Motor neuron (in vitro differentiated cells): ENCODE measurements around the gene INPP5K. TPM values are rescaled to one million over a fixed set of nuclear protein-coding genes. Genes with fewer than 3 reads are reported as not detected.
"Not testable (repeated sequence)": the region's sequence is repeated elsewhere in the genome, so short reads cannot be mapped to it uniquely, and the experiment has no call there.

Experiments
- ATAC-seq, 8 experiments: fragments of 200-7000 bp; cut with Tn5 transposase; replicated peaks in 6 of 8; 2 replicates each; pipeline ENCODE4 v1.8.0; 2021; ENCODE audit warnings: mild to moderate bottlenecking in 8 of 8, moderate library complexity in 8 of 8
- H3K27ac ChIP-seq, 2 donors: fragments of 250-450 bp; sonication (Bioruptor Pico); 2 replicates each; pipeline ENCODE4 v1.9.0; 2021; ENCODE audit warnings: antibody characterized with exemption in 2 of 2, mild to moderate bottlenecking in 2 of 2, moderate library complexity in 1 of 2
- H3K4me1 ChIP-seq, 2 donors: fragments of 250-450 bp; sonication (Bioruptor Pico); replicated peaks in 1 of 2; 2 replicates each; pipeline ENCODE4 v1.6.1; 2021; ENCODE audit warnings: antibody characterized with exemption in 2 of 2, mild to moderate bottlenecking in 2 of 2, moderate library complexity in 1 of 2
- H3K4me3 ChIP-seq, 5 donors: fragments of 250-450 bp; sonication (Bioruptor Pico); 2 replicates each; pipeline ENCODE4 v1.9.0; 2021; ENCODE audit warnings: antibody characterized with exemption in 5 of 5, mild to moderate bottlenecking in 5 of 5, moderate library complexity in 4 of 5
- WGBS, 10 experiments: fragments of 450-650 bp; shearing (Covaris generic); methylation state at CpG; one replicate each; pipeline ENCODE4 v1.0.0; 2022; 5-methylcytosine and 5-hydroxymethylcytosine counted together
- in situ Hi-C, 9 experiments: fragments of 400-800 bp; cut with MboI; loops; one replicate each; pipeline ENCODE4 v1.15.0; 2021; ENCODE audit warnings: low sequenced_read_pairs in 9 of 9, low pct_unique_long_range_greater_than_20kb in 2 of 9; ENCODE audit not compliant: unreplicated experiment in 9 of 9
- total RNA-seq, 8 experiments: library from RNA; unstranded; fragments of 300-600 nt; gene quantifications; 2 replicates each; pipeline versions ENCODE4 v1.2.3 to v1.2.4, GENCODE V29; 2022

Gene INPP5K
- 10 to 100 TPM; 10.3 to 28.6 (median 16.2) TPM for total RNA-seq

DNA sequence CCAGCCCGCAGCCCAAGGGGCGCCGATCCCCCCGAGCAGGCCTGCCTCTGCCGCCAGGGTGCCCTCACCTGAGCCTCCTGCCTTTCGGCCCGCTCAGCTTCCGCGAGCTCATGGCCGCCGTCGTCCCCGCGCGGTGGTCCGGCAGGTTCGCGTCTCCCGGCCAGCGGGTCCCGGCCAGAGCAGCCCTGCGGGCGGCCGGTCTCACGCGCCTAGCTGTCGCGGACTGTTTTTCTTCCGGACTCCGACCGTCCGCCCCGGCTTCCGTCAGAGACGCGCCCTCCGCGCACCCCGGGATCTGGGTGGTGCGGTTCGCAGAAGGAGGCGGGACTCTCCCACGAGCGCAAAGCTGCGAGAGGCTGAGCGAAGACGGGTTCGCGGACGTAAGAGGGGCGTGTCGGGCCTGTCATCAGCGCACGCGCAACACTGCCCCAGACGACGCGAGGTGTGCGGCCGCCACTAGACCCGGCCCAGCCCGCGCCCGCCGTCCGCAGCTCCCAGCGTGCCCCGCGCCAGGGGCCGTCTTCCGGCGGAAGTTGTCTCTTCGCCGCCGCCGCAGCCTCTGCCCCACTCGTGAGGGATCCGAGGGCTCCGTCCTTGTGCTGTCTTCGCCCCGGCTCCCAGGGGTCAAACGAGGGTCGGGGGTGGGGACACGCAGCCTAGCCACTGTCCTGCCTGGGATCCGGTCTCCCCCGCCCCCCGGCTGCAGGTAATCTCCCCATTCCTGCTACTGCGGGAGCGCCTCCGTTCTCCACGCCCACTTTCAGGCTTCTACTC, at the start of gene INPP5K:
TSS of gene INPP5K (minus strand) at position 225 of the 774 bp plus-strand sequence. CDS start at position 112, 113 bp downstream.
- in situ Hi-C loops = loop anchor here in 6 of 9 experiments (10.0 to 25.0 kb wide), 2 partner anchors 242 to 254 kb away; partner anchors contain the start of genes BHLHA9 (in 6 of the 6) and TRARG1 (in 1 of the 6)
- peak; percentile 79 to 98 (median 97) for ATAC-seq
- Histone ChIP-seq H3K27ac (peak within 1 kb of the TSS; percentile 67 to 86), H3K4me1 (peaks cover 10 to 13% of the 10 kb centered on the region in 2 donors), H3K4me3 (peak within 1 kb of the TSS; percentile 55 to 92 (median 76))
- WGBS, 10 experiments = 0 to 3% (median 2%) methylated on average over 1 to 10 of the region's 91 CpGs; no CpG with 5 or more reads in 7 of the 10 experiments

DNA sequence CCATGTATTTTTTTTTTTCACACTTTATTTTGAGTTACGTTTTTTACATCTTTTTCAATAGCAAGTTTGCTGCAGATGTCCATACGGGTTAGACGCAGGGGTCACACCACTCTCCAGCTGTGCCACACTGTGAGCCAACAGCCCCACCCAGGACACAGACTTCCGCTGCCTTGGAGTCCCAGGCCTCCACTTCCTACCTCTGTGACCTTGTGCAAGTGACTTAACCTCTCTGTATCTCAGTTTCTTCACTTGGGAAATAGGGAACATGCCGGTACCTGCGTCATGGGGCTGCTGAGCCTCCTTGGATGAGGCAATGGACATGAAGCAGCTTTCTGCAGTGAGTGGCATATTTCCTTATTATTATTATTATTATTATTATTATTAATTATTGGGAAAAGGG, 49.5 kb upstream of the INPP5K start:
- WGBS, 10 experiments = 0 to 90% (median 67%) methylated on average over 1 to 6 of the region's 6 CpGs

DNA sequence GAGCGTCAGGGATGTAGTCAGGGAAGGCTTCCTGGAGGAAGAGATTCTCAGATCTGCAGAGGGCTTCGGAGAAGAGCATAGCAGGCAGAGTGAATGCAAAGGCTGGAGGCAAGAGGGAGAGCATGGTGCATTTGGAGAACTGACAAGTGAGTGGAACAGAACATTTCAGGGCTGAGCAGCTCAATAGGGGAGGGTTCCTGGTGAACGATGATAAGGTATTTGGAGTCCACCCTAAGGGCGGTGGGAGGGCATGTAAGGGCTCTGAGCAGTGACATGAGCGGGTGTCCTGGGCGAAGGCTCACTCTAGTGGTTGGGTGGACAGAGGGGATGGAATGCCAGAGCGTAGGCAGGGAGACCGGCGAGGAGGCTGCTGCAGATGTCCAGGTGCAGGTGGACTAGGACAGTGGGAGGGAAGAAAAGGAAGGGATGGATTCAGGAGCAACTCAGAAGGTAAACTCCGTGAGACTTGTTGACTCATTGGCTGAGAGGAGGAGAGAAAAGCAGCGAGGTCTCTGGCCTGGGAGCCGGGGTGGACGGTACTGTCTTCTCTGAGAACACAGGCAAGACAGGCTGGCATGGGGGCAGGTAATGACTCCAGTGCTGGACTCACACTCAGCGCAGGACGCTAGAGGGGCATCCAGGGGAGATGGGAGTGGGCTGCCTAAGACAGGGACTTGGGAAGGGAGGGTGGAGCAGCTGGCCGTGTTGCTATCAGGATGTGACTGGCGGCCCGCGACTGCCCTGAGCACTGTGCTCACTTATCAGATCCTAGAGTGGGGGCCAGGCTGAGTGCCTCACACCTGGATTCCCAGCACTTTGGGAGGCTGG, 47.6 kb upstream of the INPP5K start:
- ATAC-seq = no peak
- in situ Hi-C loops = no loop called here
- 20 to 100% (median 82%) methylated on average over 1 to 12 of the region's 19 CpGs for WGBS, 10 experiments
- H3K4me3 ChIP-seq = no peak overlapping the region
- H3K27ac ChIP-seq = no peak overlapping the region
- peaks cover 21 to 22% of the 10 kb centered on the region in 2 donors for H3K4me1 ChIP-seq

More for the DNA sequence above, 49.5 kb upstream of the INPP5K start:
- Histone ChIP-seq H3K27ac (no peak overlapping the region), H3K4me3 (no peak overlapping the region), H3K4me1 (peaks cover 4% of the 10 kb centered on the region in 2 donors)
- in situ Hi-C loops = no loop called here
- no peak for ATAC-seq

DNA sequence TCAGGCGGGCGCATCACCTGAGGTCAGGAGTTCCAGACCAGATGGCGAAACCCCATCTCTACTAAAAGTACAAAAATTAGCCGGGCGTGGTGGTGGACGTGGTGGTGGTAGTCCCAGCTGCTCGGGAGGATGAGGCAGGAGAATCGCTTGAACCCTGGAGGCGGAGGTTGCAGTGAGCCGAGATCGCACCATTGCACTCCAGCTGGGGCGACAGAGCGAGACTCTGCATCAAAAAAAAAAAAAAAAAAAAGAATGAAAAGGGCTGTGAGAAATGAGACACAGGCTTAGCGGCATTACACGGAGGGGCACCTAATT, 47.0 kb upstream of the INPP5K start:
- in situ Hi-C loops, H3K27ac ChIP-seq, ATAC-seq, H3K4me3 ChIP-seq: not testable (repeated sequence)
- peaks cover 24% of the 10 kb centered on the region in 2 donors for H3K4me1 ChIP-seq
- 70 to 97% (median 92%) methylated on average over 2 to 15 of the region's 15 CpGs; no CpG with 5 or more reads in 2 of the 10 experiments for WGBS, 10 experiments

DNA sequence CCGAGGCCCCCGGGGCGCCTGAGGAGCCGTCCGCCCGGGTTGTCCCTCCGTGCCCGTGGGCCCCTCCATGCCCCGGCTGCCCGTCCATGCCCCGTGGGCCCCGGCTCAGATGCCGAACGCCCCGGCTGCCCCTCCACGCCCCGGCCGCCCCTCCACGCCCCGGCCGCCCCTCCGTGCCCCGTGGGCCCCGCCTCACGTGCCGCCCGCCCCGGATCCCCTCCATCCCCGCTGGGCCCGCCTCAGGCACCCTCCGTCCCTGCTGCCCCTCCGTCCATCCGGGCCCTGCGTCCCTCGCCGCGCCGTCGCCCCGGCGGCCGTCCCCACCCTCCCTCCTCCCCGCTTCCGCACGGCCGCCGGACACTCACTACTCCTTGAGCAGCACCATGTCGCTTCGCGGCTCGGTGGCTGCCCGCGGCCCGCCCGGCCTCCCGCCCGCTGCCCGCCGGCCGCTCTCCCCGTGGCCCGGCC, 45.8 kb upstream of the INPP5K start:
- Histone ChIP-seq H3K4me3 (peak overlapping the region; percentile 67 to 95 (median 77)), H3K4me1 (peaks cover 24% of the 10 kb centered on the region in 2 donors), H3K27ac (peak overlapping the region; percentile 78 to 89)
- WGBS, 10 experiments = no CpG with 5 or more reads among the region's 62 CpGs
- in situ Hi-C loops = no loop called here
- ATAC-seq = peak; percentile 57 to 75 (median 71)

DNA sequence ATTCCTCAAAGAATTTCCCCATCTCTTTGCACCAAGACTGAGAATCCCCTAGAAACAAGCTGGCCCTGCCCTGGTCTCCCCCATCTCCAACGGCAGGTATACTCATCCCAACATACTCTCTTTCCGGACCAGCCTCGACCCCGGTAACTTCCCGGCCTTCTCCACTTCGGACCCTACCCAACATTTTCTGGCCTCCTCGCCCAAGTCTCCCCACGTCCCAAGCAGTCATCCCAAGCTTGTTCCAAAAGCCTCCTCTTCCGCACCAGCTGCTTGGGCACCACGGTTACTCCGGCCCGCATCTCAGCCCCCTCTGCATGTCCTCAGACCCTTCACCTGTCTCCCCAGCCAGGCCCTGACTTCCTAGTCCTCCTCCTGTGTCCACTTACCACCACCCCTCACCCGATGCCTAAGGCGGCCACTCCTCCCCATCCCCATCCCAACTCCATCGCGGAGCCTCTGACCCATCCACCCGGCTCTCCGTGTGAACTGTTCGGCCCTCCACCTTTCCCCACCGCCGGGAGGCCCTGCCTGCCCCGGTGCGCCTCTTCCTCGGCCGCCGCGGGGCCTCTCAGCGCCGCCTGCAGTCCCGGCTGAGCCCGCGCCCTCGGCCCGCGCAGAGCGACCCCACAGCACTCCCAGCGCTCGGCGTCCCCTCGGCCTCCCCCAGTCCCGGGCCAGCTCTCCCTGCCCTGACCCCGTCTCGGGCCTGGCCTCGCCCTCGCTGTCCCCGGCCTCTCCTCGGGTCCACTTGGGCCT, 45.2 kb upstream of the INPP5K start:
- WGBS, 10 experiments = 3 to 10% (median 6%) methylated on average over 6 to 8 of the region's 47 CpGs; no CpG with 5 or more reads in 6 of the 10 experiments
- Histone ChIP-seq H3K27ac (peak overlapping the region; percentile 78 to 89), H3K4me1 (peaks cover 24% of the 10 kb centered on the region in 2 donors), H3K4me3 (peak overlapping the region; percentile 67 to 95 (median 77))
- peak; percentile 9 to 49 (median 42) for ATAC-seq
- in situ Hi-C loops = no loop called here

DNA sequence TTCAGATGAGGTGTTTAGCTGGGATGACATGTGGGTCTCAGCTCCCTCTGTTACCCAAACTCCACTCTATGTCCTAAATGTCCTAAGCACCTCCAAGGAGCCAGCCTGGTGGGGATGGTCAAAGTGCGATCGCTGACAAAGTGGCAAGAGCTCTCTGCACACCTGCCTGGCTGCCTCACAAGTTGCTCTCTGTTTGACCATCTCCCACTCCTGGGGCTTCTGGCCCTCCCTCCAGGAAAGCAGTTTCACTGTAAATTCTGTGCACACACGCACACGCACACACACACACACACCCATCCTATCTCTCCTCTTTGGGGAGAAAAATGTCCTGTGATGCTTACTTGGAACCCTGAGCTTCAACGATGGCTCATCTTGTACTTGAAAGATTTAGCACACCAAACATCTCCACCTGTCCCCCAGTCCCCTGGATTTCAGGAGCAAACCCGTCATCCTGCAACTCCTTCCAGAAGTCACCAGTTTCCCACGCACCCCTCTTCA, 44.5 kb upstream of the INPP5K start:
- 50 to 92% (median 62%) methylated on average over 1 to 6 of the region's 7 CpGs; no CpG with 5 or more reads in 4 of the 10 experiments for WGBS, 10 experiments
- ATAC-seq = no peak
- Histone ChIP-seq H3K4me1 (peaks cover 24% of the 10 kb centered on the region in 2 donors), H3K27ac (no peak overlapping the region), H3K4me3 (peak overlapping the region; percentile 67 to 95 (median 77))
- in situ Hi-C loops = no loop called here

DNA sequence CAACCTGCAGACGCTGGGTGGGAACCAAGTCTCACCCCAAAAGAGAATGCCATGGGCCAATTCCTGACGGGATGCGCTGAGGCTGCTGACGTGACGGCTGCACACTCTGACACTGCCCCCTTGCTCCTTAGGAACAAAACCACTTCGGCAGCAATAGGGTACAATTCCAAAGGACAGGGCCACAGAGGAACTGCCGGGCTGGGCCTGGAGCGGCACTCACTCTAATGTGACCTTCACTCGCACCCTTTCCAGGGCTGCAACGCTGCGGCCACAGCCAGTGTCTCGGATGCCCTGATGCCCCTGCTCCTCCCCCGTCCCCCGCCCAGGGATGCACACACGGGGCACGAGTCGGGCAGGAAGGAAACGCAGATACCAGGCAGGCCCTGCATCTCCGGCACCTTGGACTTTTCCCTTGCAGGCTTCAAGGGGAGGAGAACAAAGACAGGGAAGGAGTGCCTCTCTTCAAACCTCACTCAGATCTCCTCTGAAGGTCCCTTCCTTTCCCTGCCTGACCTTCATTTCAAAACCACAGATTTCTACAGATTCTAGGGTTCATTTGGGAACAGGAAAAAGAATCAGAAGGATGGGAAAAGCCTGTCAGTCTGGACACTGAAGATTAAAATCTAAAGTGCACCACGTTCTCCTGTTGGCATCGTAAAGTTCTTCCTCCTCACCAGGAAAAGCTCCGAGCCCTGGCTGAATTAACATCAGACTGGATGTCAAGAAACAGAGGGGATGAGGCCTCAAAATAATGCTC, 43.9 kb upstream of the INPP5K start:
- H3K4me1 ChIP-seq = peaks cover 24% of the 10 kb centered on the region in 2 donors
- 16 to 100% (median 80%) methylated on average over 1 to 11 of the region's 22 CpGs for WGBS, 10 experiments
- H3K4me3 ChIP-seq = peak overlapping the region in 3 of 5 donors; percentile 67 to 77 (median 71)
- ATAC-seq = no peak
- in situ Hi-C loops = no loop called here
- peak overlapping the region in 1 of 2 donors; percentile 10 for H3K27ac ChIP-seq

DNA sequence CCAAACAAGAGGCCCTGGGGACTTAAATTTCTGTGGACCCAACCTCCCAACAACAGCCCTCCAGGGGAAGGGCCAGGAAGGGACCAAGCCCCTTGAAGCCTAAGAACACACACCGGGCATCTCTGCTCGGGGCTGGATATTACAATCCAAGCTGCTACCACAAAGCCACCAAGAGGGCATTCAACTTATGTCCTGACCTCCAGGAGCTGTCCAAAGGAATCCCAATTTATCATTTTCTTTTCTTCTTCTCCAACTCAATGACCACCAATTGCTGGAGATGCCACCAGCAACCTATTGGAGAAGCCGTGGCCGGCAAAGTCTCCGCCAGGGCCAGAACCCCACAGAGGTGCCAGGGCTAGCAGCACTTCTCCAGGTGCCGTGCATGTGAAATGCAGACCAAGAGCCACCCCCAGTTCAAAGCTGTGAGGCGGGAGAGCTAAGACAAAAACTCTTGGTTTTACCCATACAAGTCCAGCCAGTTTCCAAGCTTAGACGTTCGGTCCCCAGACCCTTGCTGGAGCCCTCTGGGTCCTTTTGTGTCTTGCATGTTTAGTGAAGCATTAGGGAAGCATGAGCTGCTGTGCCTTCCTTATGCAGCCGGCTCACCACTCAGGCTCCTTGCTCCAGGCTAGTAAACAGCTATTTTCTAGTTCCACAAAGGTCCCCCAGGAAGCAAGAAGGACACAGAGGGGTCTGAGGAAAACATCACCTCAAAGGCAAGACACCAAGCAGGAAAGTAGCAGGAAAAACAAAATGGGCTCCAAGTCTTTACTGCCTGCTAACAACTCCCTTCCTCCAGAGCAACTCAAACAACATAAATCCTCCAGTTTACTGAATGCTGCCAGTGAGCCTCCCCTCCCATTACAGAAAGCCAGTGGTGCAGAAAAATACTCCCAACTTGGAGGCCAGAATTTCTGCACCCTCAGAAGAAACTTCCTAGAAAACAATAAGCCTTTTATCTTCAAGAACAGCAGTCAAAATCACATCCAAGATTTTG, 42.9 kb upstream of the INPP5K start:
- in situ Hi-C loops = no loop called here
- Histone ChIP-seq H3K4me1 (peaks cover 24% of the 10 kb centered on the region in 2 donors), H3K27ac (no peak overlapping the region), H3K4me3 (peak overlapping the region in 2 of 5 donors; percentile 7 to 67)
- ATAC-seq = no peak
- 17 to 100% (median 63%) methylated on average over 1 to 5 of the region's 10 CpGs; no CpG with 5 or more reads in 3 of the 10 experiments for WGBS, 10 experiments

DNA sequence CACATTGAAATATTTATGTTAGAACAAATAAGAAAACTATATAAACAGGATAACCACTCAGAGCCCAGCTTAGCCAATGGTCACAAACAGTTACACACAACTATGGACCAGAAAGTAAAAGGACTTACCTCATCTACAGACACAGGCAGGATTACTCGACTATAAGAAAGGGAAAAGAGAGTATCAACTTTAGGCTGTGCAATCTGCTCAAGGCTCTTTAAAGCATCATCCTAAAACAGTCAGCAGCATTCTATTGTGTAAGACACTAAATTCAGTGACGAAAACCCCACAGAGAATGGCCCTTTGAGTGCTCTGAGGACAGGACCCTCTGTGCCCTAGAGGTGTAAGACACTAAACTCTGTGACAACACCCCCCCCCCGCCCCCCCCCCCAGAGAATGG, 42.0 kb upstream of the INPP5K start:
- 40 to 100% (median 71%) methylated on average over 1 to 2 of the region's 3 CpGs; no CpG with 5 or more reads in 5 of the 10 experiments for WGBS, 10 experiments
- in situ Hi-C loops = no loop called here
- H3K4me3 ChIP-seq = no peak overlapping the region
- no peak for ATAC-seq
- H3K27ac ChIP-seq = no peak overlapping the region
- peaks cover 24% of the 10 kb centered on the region in 2 donors for H3K4me1 ChIP-seq
